ENCODE measurements around the gene IQCH.
A peak's percentile ranks its signal among the peaks of the same experiment; 100 is the strongest.

IQCH gene

DNA sequence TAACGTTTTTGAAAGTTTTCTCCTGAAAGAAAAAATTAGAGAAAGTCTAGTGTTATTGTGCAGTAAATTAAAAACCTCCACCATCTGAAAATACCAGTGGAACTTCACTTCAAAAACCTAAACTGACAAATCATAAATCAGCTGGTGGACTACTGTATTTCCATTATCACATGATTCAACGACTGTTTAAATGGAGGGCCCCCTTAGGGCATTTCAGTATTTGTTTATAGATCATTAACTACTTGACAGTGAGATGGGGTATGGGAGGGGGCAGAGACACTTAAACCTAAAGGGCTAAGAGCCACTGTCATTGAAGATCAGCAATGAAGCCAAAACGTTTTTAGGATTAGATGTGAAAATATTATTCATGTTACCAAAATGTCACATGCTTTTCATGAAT lies 257.6 kb downstream of the IQCH start:
- Histone ChIP-seq H3K27ac (no peak overlapping the region), H3K36me3 (no peaks in the 10 kb centered on the region), H3K4me3 (ENCODE audit: low read depth, low read length) (no peak overlapping the region), H3K27me3 (ENCODE audit: insufficient read depth, low read depth, severe bottlenecking) (no peaks in the 10 kb centered on the region), H3K9me3 (ENCODE audit: severe bottlenecking) (no peaks in the 10 kb centered on the region)
- TF ChIP-seq, protein P1, sequence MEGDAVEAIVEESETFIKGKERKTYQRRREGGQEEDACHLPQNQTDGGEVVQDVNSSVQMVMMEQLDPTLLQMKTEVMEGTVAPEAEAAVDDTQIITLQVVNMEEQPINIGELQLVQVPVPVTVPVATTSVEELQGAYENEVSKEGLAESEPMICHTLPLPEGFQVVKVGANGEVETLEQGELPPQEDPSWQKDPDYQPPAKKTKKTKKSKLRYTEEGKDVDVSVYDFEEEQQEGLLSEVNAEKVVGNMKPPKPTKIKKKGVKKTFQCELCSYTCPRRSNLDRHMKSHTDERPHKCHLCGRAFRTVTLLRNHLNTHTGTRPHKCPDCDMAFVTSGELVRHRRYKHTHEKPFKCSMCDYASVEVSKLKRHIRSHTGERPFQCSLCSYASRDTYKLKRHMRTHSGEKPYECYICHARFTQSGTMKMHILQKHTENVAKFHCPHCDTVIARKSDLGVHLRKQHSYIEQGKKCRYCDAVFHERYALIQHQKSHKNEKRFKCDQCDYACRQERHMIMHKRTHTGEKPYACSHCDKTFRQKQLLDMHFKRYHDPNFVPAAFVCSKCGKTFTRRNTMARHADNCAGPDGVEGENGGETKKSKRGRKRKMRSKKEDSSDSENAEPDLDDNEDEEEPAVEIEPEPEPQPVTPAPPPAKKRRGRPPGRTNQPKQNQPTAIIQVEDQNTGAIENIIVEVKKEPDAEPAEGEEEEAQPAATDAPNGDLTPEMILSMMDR (IDR thresholded peaks at IDR 0.05; ENCODE audit: low read depth, low read length), result no peak
- DNase-seq, result no peak

DNA sequence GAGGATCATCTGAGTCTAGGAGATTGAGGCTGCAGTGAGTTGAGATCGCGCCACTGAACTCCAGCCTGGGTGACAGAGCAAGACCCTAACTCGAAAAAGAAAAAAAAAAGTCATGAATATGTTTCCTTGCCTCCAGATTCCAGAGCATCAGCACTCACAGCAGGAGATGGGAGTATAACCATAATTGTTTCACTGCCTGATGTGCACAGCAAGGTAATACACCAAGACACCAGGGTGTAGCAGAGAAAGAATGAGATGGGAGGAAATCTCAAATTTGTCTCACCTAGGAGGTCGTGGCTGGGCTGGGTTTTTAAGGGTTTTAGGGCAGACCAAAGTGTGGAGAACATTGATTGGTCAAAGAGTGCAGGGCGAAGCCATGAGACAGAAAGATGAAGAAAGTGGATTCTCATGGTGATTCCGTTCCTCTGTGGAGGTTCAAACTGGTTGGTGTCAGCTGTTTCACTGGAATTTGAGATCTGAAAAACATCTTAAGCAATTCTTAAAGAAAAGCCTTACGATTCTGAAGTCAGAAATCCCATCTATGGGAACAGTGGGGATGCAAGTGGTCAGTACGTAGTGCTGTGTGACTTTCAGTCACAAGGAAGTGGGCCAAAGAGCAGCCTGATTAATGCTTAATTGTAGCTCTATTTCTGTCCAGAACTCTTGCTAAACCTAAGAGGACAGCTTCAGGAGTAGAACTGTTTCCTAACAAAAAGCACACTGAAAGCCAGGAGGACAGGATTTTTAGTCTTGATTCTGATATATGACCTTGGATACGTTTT lies 258.5 kb downstream of the IQCH start:
- Histone ChIP-seq H3K9me3 (ENCODE audit: severe bottlenecking) (no peaks in the 10 kb centered on the region), H3K27me3 (ENCODE audit: insufficient read depth, low read depth, severe bottlenecking) (no peaks in the 10 kb centered on the region), H3K36me3 (no peaks in the 10 kb centered on the region), H3K27ac (no peak overlapping the region), H3K4me3 (ENCODE audit: low read depth, low read length) (no peak overlapping the region)
- TF ChIP-seq, protein P1 (IDR thresholded peaks at IDR 0.05; ENCODE audit: low read depth, low read length), result no peak
- no peak for DNase-seq

DNA sequence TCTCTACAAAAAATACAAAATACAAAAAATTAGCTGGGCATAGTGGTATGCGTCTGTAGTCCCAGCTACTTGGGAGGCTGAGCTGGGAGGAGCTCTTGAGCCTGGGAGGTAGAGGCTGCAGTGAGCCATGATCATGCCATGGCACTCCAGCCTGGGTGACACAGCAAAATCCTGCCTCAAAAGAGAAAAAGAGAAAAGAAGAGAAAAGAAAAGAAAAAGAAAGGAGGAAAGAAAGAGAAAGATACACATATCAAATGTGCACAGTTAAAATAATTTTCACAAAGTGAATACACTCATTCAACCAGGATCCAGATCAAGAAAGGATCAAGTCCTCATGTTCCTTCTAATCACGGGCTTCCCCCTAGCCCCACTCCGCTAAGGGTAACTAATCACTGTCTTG lies 260.5 kb downstream of the IQCH start:
- DNase-seq, result no peak
- Histone ChIP-seq H3K27me3 (ENCODE audit: insufficient read depth, low read depth, severe bottlenecking) (no peaks in the 10 kb centered on the region), H3K27ac (no peak overlapping the region), H3K4me3 (ENCODE audit: low read depth, low read length) (no peak overlapping the region), H3K36me3 (no peaks in the 10 kb centered on the region), H3K9me3 (ENCODE audit: severe bottlenecking) (no peaks in the 10 kb centered on the region)
- TF ChIP-seq, protein P1 (IDR thresholded peaks at IDR 0.05; ENCODE audit: low read depth, low read length), result no peak

DNA sequence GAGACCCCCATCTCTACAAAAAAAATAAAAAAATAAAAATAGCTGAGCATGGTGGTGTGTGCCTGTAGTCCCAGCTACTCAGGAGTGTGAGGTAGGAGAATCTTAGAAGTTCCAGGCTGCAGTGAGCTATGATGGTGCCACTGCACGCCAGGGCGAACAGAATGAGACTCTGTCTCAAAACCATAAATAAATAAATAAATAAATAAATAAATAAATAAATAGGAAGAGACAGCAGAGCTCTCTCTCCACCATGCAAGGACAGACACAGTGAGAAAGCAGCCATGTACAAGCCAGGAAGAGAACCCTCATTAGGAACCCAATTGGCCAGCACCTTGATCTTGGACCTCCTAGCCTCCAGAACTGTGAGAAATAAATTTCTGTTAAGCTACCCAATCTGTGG lies 261.0 kb downstream of the IQCH start:
- DNase-seq, result no peak
- no peak overlapping the region for H3K27ac ChIP-seq
- no peak overlapping the region for H3K4me3 ChIP-seq (ENCODE audit: low read depth, low read length)
- TF ChIP-seq, protein P1 (IDR thresholded peaks at IDR 0.05; ENCODE audit: low read depth, low read length), result no peak
- no peaks in the 10 kb centered on the region for H3K9me3 ChIP-seq (ENCODE audit: severe bottlenecking)
- H3K27me3 ChIP-seq (ENCODE audit: insufficient read depth, low read depth, severe bottlenecking), result no peaks in the 10 kb centered on the region
- no peaks in the 10 kb centered on the region for H3K36me3 ChIP-seq

DNA sequence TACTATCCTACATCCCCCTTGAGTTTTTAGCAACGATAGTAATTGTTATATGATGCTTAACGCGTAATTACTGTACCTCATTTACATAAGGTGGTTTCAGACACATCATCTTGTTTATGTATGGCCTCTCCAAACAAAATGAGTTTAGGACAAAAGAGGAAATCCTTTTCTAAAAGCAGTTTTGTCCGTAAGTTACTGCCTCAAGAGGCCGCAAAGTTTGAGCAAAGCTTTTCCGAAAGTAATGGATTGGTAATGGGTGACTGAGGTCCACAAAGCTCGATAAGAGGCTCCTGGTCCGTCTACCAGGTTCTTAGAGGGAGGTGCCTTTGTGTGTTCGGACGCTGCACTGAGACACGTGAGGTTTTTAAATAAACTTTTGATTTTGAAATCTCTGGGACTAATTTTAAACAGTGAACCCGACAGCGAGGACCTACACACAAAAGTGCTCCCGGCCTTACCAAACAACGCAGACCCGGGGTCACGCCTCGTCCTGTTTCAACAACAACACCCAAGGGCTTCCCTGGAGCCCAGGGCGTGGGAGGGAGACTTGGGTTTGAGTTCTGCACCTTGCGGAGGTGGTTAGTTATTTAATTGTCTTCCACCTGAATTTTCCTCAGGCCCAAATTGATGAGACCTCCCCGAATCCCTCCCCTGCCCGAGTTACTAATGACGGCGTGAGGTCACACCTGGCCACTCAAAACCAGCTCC lies 265.9 kb downstream of the IQCH start:
- no peak for DNase-seq
- Histone ChIP-seq H3K27ac (peak overlapping the region; percentile 51), H3K36me3 (peaks cover 5% of the 10 kb centered on the region), H3K9me3 (ENCODE audit: severe bottlenecking) (no peaks in the 10 kb centered on the region), H3K27me3 (ENCODE audit: insufficient read depth, low read depth, severe bottlenecking) (no peaks in the 10 kb centered on the region), H3K4me3 (ENCODE audit: low read depth, low read length) (peak overlapping the region; percentile 57)
- TF ChIP-seq, protein P1 (IDR thresholded peaks at IDR 0.05; ENCODE audit: low read depth, low read length), result no peak
